Measurements from ENCODE around the gene SLC6A9. TPM values are rescaled to one million over a fixed set of nuclear protein-coding genes. Genes with fewer than 3 reads are reported as not detected.

SLC6A9 gene
- total RNA-seq, 1 experiment from 2014 or later, result 12.8 TPM

DNA sequence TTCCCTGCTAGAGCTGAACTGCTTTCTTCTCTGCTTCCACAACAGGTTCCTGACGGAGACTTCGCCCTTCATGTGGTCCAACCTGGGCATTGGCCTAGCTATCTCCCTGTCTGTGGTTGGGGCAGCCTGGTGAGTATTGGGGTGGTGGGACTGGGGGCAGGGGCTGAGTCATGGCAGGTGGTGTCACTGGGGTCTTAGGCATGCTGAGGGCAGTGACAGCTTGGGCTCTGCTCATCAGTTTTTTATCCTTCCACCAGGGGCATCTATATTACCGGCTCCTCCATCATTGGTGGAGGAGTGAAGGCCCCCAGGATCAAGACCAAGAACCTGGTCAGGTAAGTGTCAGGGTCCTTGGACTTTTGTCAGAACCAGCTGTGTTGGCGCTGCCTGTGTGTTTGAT is 55.2 kb downstream of the SLC6A9 start:
- Histone ChIP-seq H2AFZ (ENCODE audit: low read depth, low read length, poor library complexity, severe bottlenecking) (no peak overlapping the region), H3K79me2 (ENCODE audit: insufficient read depth, low read length) (peaks cover 63% of the 10 kb centered on the region), H3K9ac (ENCODE audit: low read length) (peak overlapping the region; percentile 93), H3K4me3 (replicated peaks in 1 of 2; ENCODE audit: low read depth in 1 of 2, low read length in 2 of 2) (peak overlapping the region; percentile 92 to 99), H3K27ac (ENCODE audit: low read depth, low read length) (peak overlapping the region; percentile 80), H3K9me2 (ENCODE audit: insufficient read depth) (no peaks in the 10 kb centered on the region), H3K9me3 (ENCODE audit: control insufficient read depth in 1 of 2, insufficient read depth in 1 of 2, low read depth in 1 of 2, low read length in 2 of 2) (no peaks in the 10 kb centered on the region), H4K20me1 (ENCODE audit: insufficient read depth) (no peaks in the 10 kb centered on the region), H3K4me2 (ENCODE audit: low read length) (peak overlapping the region; percentile 97), H3K27me3 (ENCODE audit: insufficient read depth, low read length) (no peaks in the 10 kb centered on the region), H3K36me3 (ENCODE audit: control insufficient read depth in 1 of 2, insufficient read depth in 2 of 2, low read length in 2 of 2) (peaks cover 15 to 48% of the 10 kb centered on the region in 2 experiments; a peak in 3 of 4 replicates), H3K4me1 (ENCODE audit: control insufficient read depth in 1 of 2, insufficient read depth in 2 of 2, low read length in 2 of 2) (peaks cover 21 to 64% of the 10 kb centered on the region in 2 experiments)
- ChIA-PET POLR2A (no interaction called here), CTCF (interaction anchor here (2.2 kb wide), 1 partner anchor 41 kb away, joined by 10 read pairs; no protein-coding TSS in a partner anchor), RAD21 (ENCODE audit: low non-redundant PET in 1 of 2, low total read pairs in 2 of 2, uncharacterized antibody in 2 of 2, unreplicated experiment in 2 of 2) (no interaction called here)
- TF ChIP-seq, protein P1, sequence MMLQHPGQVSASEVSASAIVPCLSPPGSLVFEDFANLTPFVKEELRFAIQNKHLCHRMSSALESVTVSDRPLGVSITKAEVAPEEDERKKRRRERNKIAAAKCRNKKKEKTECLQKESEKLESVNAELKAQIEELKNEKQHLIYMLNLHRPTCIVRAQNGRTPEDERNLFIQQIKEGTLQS (IDR thresholded peaks at IDR 0.05), result no peak
- TF ChIP-seq CTCF (IDR thresholded peaks at IDR 0.05 in 2 of 3, conservative IDR thresholded peaks at IDR 0.05 in 1 of 3; ENCODE audit: borderline replicate concordance in 1 of 3, insufficient read depth in 1 of 3, low read depth in 2 of 3, low read length in 2 of 3), result 0 out of 6 replicates have a peak, but pooled peaks of 2 of the 3 experiments have one; percentile 13 to 24
- DNase-seq (ENCODE audit: low read depth, low spot score), result no peak
- no TSS peak for BruUV-seq (replicated peaks)
- ATAC-seq, result no peak
- intact Hi-C loops (cut with micrococcal nuclease), result no loop called here

DNA sequence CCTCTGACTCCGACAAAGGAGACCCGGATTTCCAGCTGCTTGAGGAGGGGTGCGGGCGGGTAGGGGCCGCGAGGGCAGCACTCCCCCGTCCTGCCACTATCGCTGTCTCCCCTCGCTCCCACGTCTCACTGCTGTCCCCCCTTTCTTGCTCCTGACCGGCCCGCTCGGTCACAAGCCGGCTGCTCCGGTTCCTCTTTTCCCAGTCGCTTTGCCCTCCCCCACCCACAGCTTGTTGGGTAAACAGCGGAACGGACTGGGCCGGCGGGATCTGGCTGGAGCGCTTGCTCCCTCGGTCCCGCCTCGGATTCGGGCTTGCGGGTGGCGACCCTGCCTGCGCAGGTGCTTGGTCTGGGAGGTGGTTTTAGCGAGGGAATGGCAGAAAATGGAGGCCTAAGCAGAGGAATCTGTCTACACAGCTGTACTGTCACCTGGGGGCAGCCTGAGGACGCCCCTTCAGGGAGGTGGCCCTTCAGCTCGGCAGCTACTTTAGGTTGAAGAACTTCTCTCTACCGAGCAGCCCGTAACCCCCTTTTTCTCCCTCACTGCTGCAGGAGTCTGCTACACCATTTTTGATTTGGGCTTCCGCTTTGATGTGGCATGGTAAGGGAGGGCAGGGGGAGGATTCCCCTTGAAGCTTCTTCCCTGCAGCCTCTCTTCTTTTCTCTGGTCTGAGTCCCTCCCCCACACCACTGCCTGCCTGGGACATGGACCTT is 55.9 kb downstream of the SLC6A9 start:
- Histone ChIP-seq H3K9me2 (ENCODE audit: insufficient read depth) (no peaks in the 10 kb centered on the region), H3K4me3 (replicated peaks in 1 of 2; ENCODE audit: low read depth in 1 of 2, low read length in 2 of 2) (peak overlapping the region; percentile 92 to 99), H3K9ac (ENCODE audit: low read length) (peak overlapping the region; percentile 93), H3K27ac (ENCODE audit: low read depth, low read length) (peak overlapping the region; percentile 80), H3K27me3 (ENCODE audit: insufficient read depth, low read length) (no peaks in the 10 kb centered on the region), H3K4me1 (ENCODE audit: control insufficient read depth in 1 of 2, insufficient read depth in 2 of 2, low read length in 2 of 2) (peaks cover 24 to 65% of the 10 kb centered on the region in 2 experiments), H2AFZ (ENCODE audit: low read depth, low read length, poor library complexity, severe bottlenecking) (no peak overlapping the region), H4K20me1 (ENCODE audit: insufficient read depth) (no peaks in the 10 kb centered on the region), H3K4me2 (ENCODE audit: low read length) (peak overlapping the region; percentile 97), H3K9me3 (ENCODE audit: control insufficient read depth in 1 of 2, insufficient read depth in 1 of 2, low read depth in 1 of 2, low read length in 2 of 2) (no peaks in the 10 kb centered on the region), H3K36me3 (ENCODE audit: control insufficient read depth in 1 of 2, insufficient read depth in 2 of 2, low read length in 2 of 2) (peaks cover 15 to 50% of the 10 kb centered on the region in 2 experiments; a peak in 3 of 4 replicates), H3K79me2 (ENCODE audit: insufficient read depth, low read length) (peaks cover 63% of the 10 kb centered on the region)
- peak; percentile 4 for ATAC-seq
- intact Hi-C loops (cut with micrococcal nuclease), result no loop called here
- ChIA-PET RAD21 (ENCODE audit: low non-redundant PET in 1 of 2, low total read pairs in 2 of 2, uncharacterized antibody in 2 of 2, unreplicated experiment in 2 of 2) (no interaction called here), POLR2A (no interaction called here), CTCF (interaction anchor here (1.4 to 2.2 kb wide), 2 partner anchors 41 to 72 kb away, joined by 6 to 10 read pairs; no protein-coding TSS in a partner anchor)
- BruUV-seq (replicated peaks), result TSS peak; percentile 27
- DNase-seq (ENCODE audit: low read depth, low spot score), result no peak
- TF ChIP-seq ELF1 (IDR thresholded peaks at IDR 0.05; ENCODE audit: borderline replicate concordance, low read depth) (no peak), CBX3 (IDR thresholded peaks at IDR 0.05; ENCODE audit: low read depth) (no peak), RAD21 (IDR thresholded peaks at IDR 0.05; ENCODE audit: low read depth) (no peak), POLR2A (IDR thresholded peaks at IDR 0.05; ENCODE audit: borderline replicate concordance, extremely low read depth, insufficient read depth, insufficient read length) (no peak), EZH2 (IDR thresholded peaks at IDR 0.05) (no peak), EZH2phosphoT487 (IDR thresholded peaks at IDR 0.05; ENCODE audit: borderline replicate concordance) (no peak), REST (IDR thresholded peaks at IDR 0.05; ENCODE audit: low read depth) (no peak), JUND (IDR thresholded peaks at IDR 0.05) (no peak), EGR1 (IDR thresholded peaks at IDR 0.05; ENCODE audit: low read depth) (no peak)

Data from HCT116 (cell line).